Mesendoderm (in vitro differentiated cells): ENCODE results near the gene NDUFAF2.

ENCODE experiments used
- DNase-seq: peaks from one replicate; pipeline ENCODE4 v3.0.0; 2013
- H2AK5ac ChIP-seq: 2 replicates; pipeline ENCODE4 v1.6.1; 2013; ENCODE audit warnings: low read length, inconsistent platforms
- H2BK120ac ChIP-seq: 2 replicates; pipeline ENCODE4 v1.6.1; 2013; ENCODE audit warnings: low read depth, mild to moderate bottlenecking, low read length, moderate library complexity, mixed read lengths
- H2BK15ac ChIP-seq: replicated peaks from 2 replicates; pipeline ENCODE4 v1.6.1; 2013; ENCODE audit warnings: low read depth, mild to moderate bottlenecking, moderate library complexity
- H2BK5ac ChIP-seq: 2 replicates; pipeline ENCODE4 v1.6.1; 2013; ENCODE audit warnings: low read length, inconsistent platforms
- H3K18ac ChIP-seq: 2 replicates; pipeline ENCODE4 v1.6.1; 2013; ENCODE audit warnings: mild to moderate bottlenecking, low read length, mixed read lengths
- H3K23ac ChIP-seq: one replicate; pipeline ENCODE4 v1.6.1; 2013; ENCODE audit warnings: low read length
- H3K27ac ChIP-seq: 2 replicates; pipeline ENCODE4 v1.5.1; 2013; ENCODE audit warnings: low read depth, mild to moderate bottlenecking, inconsistent platforms, low read length, moderate library complexity
- H3K27me3 ChIP-seq: 2 replicates; pipeline ENCODE4 v1.6.1; 2013; ENCODE audit warnings: low read length, control low read depth, mild to moderate bottlenecking, inconsistent platforms; ENCODE audit not compliant: insufficient read depth, poor library complexity
- H3K36me3 ChIP-seq: 2 replicates; pipeline ENCODE4 v1.6.1; 2013; ENCODE audit warnings: low read length, inconsistent platforms; ENCODE audit not compliant: control insufficient read depth, insufficient read depth
- H3K4ac ChIP-seq: one replicate; pipeline ENCODE4 v1.6.1; 2013; ENCODE audit warnings: low read depth, mild to moderate bottlenecking, low read length, moderate library complexity
- H3K4me1 ChIP-seq: 2 replicates; pipeline ENCODE4 v1.6.1; 2013; ENCODE audit warnings: low read depth, low read length, inconsistent platforms; ENCODE audit not compliant: control insufficient read depth
- H3K4me2 ChIP-seq: 2 replicates; pipeline ENCODE4 v1.6.1; 2013; ENCODE audit warnings: low read length
- H3K4me3 ChIP-seq: 2 replicates; pipeline ENCODE4 v1.5.1; 2013; ENCODE audit warnings: mild to moderate bottlenecking, low read length
- H3K56ac ChIP-seq: one replicate; pipeline ENCODE4 v1.6.1; 2013; ENCODE audit warnings: low read length
- H3K79me1 ChIP-seq: 2 replicates; pipeline ENCODE4 v1.6.1; 2013; ENCODE audit warnings: low read length, inconsistent platforms
- H3K79me2 ChIP-seq: 2 replicates; pipeline ENCODE4 v1.6.1; 2013; ENCODE audit warnings: mild to moderate bottlenecking, low read length; ENCODE audit not compliant: control insufficient read depth, insufficient read depth
- H3K9ac ChIP-seq: 2 replicates; pipeline ENCODE4 v1.6.1; 2013; ENCODE audit warnings: low read length, inconsistent platforms
- H4K5ac ChIP-seq: one replicate; pipeline ENCODE4 v1.6.1; 2013; ENCODE audit warnings: low read length
- H4K8ac ChIP-seq: one replicate; pipeline ENCODE4 v1.6.1; 2013; ENCODE audit warnings: low read depth, mild to moderate bottlenecking, control low read depth, low read length, moderate library complexity
- WGBS: extraction: QIAGEN DNeasy Blood & Tissue Kit; methylation state at CpG from one replicate; pipeline ENCODE4 v1.1.7; 2013; ENCODE audit warnings: low lambda C conversion rate, missing lambda C conversion rate; ENCODE audit not compliant: insufficient coverage; ENCODE audit errors: extremely low coverage; 5-methylcytosine and 5-hydroxymethylcytosine counted together

NDUFAF2 gene

DNA sequence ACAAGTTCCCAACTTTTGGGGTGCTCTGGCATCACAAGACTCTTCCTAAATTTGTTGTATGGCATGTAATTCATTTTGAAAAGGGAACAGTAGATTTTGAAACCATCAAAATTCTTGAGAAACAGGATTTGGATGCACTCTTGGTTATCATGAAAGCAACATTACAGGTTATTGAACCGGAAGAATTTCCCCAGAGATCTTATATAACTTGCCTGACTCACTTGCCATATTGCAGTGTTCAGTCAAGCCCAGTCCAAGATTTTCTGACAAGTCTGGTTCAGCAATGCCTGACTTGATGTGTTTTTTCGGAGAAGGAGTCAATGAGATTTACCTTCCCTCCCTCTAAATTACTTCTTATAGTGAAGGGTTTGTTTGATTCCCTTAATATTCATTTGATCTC is 185.3 kb downstream of the NDUFAF2 start:
- no peak overlapping the region for H3K18ac ChIP-seq
- no peak overlapping the region for H4K8ac ChIP-seq
- no peaks in the 10 kb centered on the region for H3K27me3 ChIP-seq
- no CpG with 5 or more reads among the region's 2 CpGs for WGBS
- no peak overlapping the region for H3K23ac ChIP-seq
- H3K9ac ChIP-seq: no peak overlapping the region
- no peak overlapping the region for H2AK5ac ChIP-seq
- H3K4me2 ChIP-seq: no peak overlapping the region
- no peak overlapping the region for H3K4ac ChIP-seq
- no peak for DNase-seq
- H4K5ac ChIP-seq: no peak overlapping the region
- no peaks in the 10 kb centered on the region for H3K79me2 ChIP-seq
- no peak overlapping the region for H3K27ac ChIP-seq
- peaks cover 1% of the 10 kb centered on the region for H3K4me1 ChIP-seq
- no peaks in the 10 kb centered on the region for H3K79me1 ChIP-seq
- H2BK5ac ChIP-seq: no peak overlapping the region
- no peak overlapping the region for H2BK15ac ChIP-seq
- H3K56ac ChIP-seq: no peak overlapping the region
- no peak overlapping the region for H3K4me3 ChIP-seq
- no peak overlapping the region for H2BK120ac ChIP-seq
- no peaks in the 10 kb centered on the region for H3K36me3 ChIP-seq

DNA sequence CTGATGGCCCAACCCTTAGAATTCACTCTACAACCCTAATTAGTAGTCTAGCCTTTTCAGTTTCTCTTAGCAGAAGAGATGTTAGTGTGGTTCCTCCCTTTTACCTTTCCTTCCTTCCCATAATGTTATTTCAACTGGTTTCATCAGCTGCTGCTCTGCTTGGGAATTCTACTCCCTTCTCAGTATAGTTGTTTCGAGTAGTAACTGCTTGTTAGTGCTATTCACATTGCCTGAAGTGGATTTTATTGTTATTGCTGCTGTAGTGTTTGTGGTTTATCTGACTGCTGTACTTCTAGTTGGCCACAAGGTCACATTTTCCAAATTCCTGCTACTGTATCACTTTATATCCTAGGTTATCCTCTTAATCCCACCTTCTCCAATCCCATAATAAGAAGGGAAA is 187.6 kb downstream of the NDUFAF2 start:
- H2BK5ac ChIP-seq: no peak overlapping the region
- H3K4ac ChIP-seq: no peak overlapping the region
- no peak overlapping the region for H3K18ac ChIP-seq
- H3K56ac ChIP-seq: no peak overlapping the region
- H3K36me3 ChIP-seq: no peaks in the 10 kb centered on the region
- no peaks in the 10 kb centered on the region for H3K79me2 ChIP-seq
- no CpG with 5 or more reads among the region's 1 CpG for WGBS
- no peak overlapping the region for H3K4me2 ChIP-seq
- no peak overlapping the region for H3K4me3 ChIP-seq
- no peak overlapping the region for H3K27ac ChIP-seq
- H2BK15ac ChIP-seq: no peak overlapping the region
- H3K23ac ChIP-seq: no peak overlapping the region
- H3K79me1 ChIP-seq: no peaks in the 10 kb centered on the region
- no peaks in the 10 kb centered on the region for H3K27me3 ChIP-seq
- DNase-seq: peak; percentile 61
- no peak overlapping the region for H2AK5ac ChIP-seq
- no peak overlapping the region for H3K9ac ChIP-seq
- no peak overlapping the region for H4K5ac ChIP-seq
- no peak overlapping the region for H4K8ac ChIP-seq
- H3K4me1 ChIP-seq: peaks cover 1% of the 10 kb centered on the region
- H2BK120ac ChIP-seq: no peak overlapping the region

DNA sequence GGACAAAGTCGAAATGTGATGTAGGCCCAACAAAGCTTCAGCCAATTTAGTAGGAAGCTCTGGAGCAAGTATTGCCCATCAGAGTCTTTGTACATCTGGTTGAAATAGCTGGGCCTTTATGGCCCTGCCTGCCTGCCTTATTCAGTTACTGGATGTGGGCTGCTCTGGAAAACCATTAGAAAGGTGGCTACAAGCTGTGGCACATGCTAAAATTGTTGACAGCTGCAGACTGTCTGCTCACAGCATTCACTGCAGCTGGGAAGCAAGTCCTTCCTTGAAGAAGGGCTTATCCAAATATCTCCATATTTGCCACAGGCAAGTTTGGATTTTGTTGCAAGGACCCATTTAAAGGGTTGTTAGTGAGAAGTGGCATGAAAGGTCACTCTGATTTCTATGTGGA is 192.8 kb downstream of the NDUFAF2 start:
- Histone ChIP-seq H3K79me1 (no peaks in the 10 kb centered on the region), H3K79me2 (no peaks in the 10 kb centered on the region), H3K4me2 (no peak overlapping the region), H2BK5ac (no peak overlapping the region), H3K9ac (no peak overlapping the region), H3K36me3 (no peaks in the 10 kb centered on the region), H4K8ac (no peak overlapping the region), H3K23ac (no peak overlapping the region), H2BK15ac (no peak overlapping the region), H3K27ac (no peak overlapping the region), H3K4me3 (no peak overlapping the region), H4K5ac (no peak overlapping the region), H2AK5ac (no peak overlapping the region), H3K4ac (no peak overlapping the region), H3K4me1 (no peaks in the 10 kb centered on the region), H3K18ac (no peak overlapping the region), H3K27me3 (no peaks in the 10 kb centered on the region), H3K56ac (no peak overlapping the region), H2BK120ac (no peak overlapping the region)
- no peak for DNase-seq
- WGBS: no CpG with 5 or more reads among the region's 1 CpG

DNA sequence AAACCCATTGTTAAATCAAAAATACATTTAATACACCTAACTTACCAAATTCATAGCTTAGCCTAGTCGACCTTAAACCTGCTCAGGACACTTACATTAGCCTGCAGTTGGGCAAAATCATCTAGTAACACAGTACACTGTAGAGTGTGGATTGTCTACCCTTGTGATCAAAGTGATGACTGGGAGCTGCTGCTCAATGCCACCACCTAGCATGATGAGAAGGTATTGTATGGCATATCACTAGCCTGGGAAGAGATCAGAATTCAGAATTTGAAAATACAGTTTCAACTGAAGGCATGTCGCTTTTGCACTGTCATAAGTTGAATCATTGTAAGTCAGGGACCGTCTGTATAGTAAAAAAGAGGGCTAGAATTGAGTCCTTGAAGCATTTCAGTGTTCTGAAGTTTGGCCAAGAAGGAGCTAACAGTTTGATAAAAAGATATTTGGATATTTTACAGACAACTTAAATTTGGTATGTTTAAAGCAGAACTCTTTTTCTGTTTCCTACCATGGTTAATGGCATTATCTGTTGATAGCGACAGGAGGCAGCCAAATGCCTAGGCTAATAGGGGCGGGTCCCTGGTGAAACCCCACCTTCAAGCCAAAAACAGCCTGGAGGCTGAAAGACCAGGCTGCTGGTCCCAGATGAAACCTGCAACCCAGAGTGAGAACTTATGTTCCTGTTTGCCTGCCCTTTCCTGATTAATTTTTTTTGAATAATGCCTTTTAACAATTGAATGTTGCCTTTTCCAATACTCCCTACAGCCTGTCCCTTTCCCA is 194.3 kb downstream of the NDUFAF2 start:
- WGBS: no CpG with 5 or more reads among the region's 5 CpGs
- H3K18ac ChIP-seq: no peak overlapping the region
- no peak overlapping the region for H2AK5ac ChIP-seq
- DNase-seq: peak; percentile 36
- H2BK120ac ChIP-seq: no peak overlapping the region
- no peak overlapping the region for H2BK5ac ChIP-seq
- H2BK15ac ChIP-seq: no peak overlapping the region
- no peak overlapping the region for H3K23ac ChIP-seq
- H3K56ac ChIP-seq: no peak overlapping the region
- no peak overlapping the region for H4K5ac ChIP-seq
- no peak overlapping the region for H3K4ac ChIP-seq
- H3K4me3 ChIP-seq: no peak overlapping the region
- no peak overlapping the region for H3K27ac ChIP-seq
- no peaks in the 10 kb centered on the region for H3K79me1 ChIP-seq
- no peaks in the 10 kb centered on the region for H3K27me3 ChIP-seq
- no peak overlapping the region for H3K9ac ChIP-seq
- no peak overlapping the region for H4K8ac ChIP-seq
- no peak overlapping the region for H3K4me2 ChIP-seq
- no peaks in the 10 kb centered on the region for H3K36me3 ChIP-seq
- H3K79me2 ChIP-seq: no peaks in the 10 kb centered on the region
- no peaks in the 10 kb centered on the region for H3K4me1 ChIP-seq

DNA sequence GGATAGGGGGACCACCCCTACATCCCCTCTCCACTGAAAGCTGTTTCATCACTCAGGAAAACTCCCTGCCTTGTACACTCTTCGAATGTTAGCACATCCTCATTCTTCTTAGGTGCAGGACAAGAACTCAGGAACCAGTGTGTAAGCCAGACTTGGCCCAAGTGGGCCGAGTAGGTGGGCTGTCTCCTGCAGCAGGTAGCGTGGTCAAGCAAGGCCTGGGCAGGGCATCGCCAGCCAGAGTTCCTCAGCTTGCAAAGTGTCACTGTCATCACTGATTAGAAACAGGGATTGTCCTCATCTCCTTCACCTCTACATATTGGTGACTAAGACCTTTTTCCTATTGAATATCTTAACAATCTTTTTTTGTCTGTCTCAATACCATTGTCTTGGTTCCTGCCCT is 194.9 kb downstream of the NDUFAF2 start:
- Histone ChIP-seq H3K4me1 (no peaks in the 10 kb centered on the region), H2BK15ac (no peak overlapping the region), H3K79me1 (no peaks in the 10 kb centered on the region), H3K56ac (no peak overlapping the region), H4K8ac (no peak overlapping the region), H3K27ac (no peak overlapping the region), H3K4me2 (no peak overlapping the region), H2AK5ac (no peak overlapping the region), H4K5ac (no peak overlapping the region), H3K27me3 (no peaks in the 10 kb centered on the region), H3K23ac (no peak overlapping the region), H3K79me2 (no peaks in the 10 kb centered on the region), H3K36me3 (no peaks in the 10 kb centered on the region), H3K4ac (no peak overlapping the region), H3K4me3 (no peak overlapping the region), H2BK5ac (no peak overlapping the region), H3K9ac (no peak overlapping the region), H2BK120ac (no peak overlapping the region), H3K18ac (no peak overlapping the region)
- no CpG with 5 or more reads among the region's 4 CpGs for WGBS
- no peak for DNase-seq

DNA sequence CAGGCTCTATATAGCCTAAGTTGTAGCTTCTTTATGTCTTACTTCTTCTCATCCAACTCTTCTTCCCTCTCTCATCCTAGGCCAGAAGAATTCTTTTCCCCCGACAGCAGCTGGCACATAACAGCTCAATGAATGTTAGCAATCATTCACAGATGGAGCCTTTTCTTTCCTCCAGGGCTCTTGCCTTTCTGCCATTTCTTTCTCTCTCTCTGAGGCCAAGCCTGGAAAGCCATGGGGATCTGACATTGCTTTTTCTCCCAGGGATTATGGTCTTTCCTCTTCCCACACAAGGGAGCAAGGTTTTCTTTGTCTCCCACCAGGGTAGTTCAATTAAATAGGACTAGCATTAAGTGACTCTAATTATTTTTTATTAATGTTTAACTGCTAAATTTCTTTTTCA is 196.8 kb downstream of the NDUFAF2 start:
- Histone ChIP-seq H4K8ac (no peak overlapping the region), H3K4me3 (no peak overlapping the region), H3K9ac (no peak overlapping the region), H3K27me3 (no peaks in the 10 kb centered on the region), H3K56ac (no peak overlapping the region), H4K5ac (no peak overlapping the region), H3K18ac (no peak overlapping the region), H3K4me1 (no peaks in the 10 kb centered on the region), H3K36me3 (no peaks in the 10 kb centered on the region), H2BK5ac (no peak overlapping the region), H2BK15ac (no peak overlapping the region), H3K4ac (no peak overlapping the region), H3K4me2 (no peak overlapping the region), H2AK5ac (no peak overlapping the region), H3K23ac (no peak overlapping the region), H2BK120ac (no peak overlapping the region), H3K27ac (no peak overlapping the region), H3K79me2 (no peaks in the 10 kb centered on the region), H3K79me1 (no peaks in the 10 kb centered on the region)
- DNase-seq: no peak
- no CpG with 5 or more reads among the region's 1 CpG for WGBS
